Measurements from ENCODE around the gene WSCD2. TPM values are rescaled to one million over a fixed set of nuclear protein-coding genes. Genes with fewer than 3 reads are reported as not detected.

The WSCD2 gene
- total RNA-seq, 1 donor from 2014 or later, result 0.73 TPM

DNA sequence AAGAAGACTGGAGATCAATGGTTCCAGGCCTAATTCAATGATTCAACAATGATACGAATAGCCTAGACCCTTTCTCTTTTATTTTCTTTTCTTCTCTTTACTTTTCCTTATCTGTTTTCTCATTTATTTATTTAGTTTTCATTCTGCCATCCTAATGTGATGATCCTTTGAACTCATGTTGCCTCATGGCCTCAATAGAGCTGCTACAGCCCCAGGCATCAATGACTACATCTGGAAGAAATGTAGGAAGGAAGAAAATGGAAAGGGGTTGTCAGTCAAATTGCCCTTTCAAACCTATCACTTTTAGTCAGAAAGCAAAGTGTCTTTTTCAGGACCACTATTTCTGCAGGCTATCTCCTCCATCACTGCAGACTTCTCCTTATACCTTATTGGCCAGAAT, 140.1 kb downstream of the WSCD2 start:
- no peak for ATAC-seq
- no peak for DNase-seq (ENCODE audit: missing footprints)
- intact Hi-C loops (cut with DNase I), result no loop called here

GRCh38 chr12:108270035-108270848, 141.2 kb downstream of the WSCD2 start:
- DNase-seq (ENCODE audit: missing footprints) (no peak), ATAC-seq (no peak)
- intact Hi-C loops (cut with DNase I), result no loop called here

GRCh38 chr12:108270849-108271143, 141.7 kb downstream of the WSCD2 start:
- intact Hi-C loops (cut with DNase I), result no loop called here
- ATAC-seq (no peak), DNase-seq (ENCODE audit: missing footprints) (no peak)

- DNase-seq (ENCODE audit: missing footprints) (no peak), ATAC-seq (no peak)
- intact Hi-C loops (cut with DNase I), result no loop called here
These were observed 143.1 kb downstream of the WSCD2 start for GRCh38 chr12:108271951-108272872.

DNA sequence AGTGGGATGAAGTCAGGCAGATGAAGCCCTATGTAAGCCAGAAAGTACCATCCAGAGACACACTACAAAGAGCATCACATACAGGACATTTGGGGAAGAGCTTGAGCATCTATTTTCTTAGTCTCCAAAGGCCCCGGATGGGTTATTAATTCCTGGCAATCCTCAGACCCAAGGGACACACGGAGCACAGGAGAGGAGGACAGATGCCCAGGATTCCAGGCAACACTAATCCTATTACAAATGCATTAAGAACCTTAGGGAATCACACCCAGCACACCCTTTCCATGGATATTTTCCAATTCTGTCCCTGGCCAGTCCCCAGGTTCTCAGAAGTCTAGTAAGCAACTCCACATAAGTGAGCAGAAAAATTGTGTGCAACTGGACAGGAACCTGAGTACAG, 144.1 kb downstream of the WSCD2 start:
- intact Hi-C loops (cut with DNase I), result no loop called here
- DNase-seq (ENCODE audit: missing footprints) (no peak), ATAC-seq (peak; percentile 50)

GRCh38 chr12:108277613-108278012, 148.5 kb downstream of the WSCD2 start:
- DNase-seq (ENCODE audit: missing footprints) (no peak), ATAC-seq (no peak)

GRCh38 chr12:108282160-108282559, 153.1 kb downstream of the WSCD2 start:
- DNase-seq (ENCODE audit: missing footprints) (no peak), ATAC-seq (no peak)
- intact Hi-C loops (cut with DNase I), result no loop called here

More at GRCh38 chr12:108277613-108278012, 148.5 kb downstream of the WSCD2 start:
- intact Hi-C loops (cut with DNase I), result no loop called here

DNA sequence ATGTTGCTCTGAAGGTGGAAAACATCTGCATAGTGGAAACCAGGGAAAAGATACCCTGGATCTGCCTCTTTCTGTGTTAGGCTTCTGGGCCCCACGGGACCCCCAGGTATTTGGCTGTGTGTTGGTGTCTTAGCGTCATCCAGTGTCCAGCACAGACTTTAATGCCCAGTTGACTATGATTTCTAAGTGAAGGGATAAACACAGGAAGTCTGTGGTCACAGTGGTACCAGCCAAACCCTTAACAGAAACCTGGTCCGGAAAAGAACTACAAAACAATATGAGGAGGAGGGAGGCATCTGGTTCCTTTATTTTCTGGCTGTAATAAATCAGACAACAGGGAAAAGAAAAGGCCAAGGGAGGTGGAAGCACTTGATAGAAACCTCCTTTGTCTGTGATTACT, 153.6 kb downstream of the WSCD2 start:
- ATAC-seq (no peak), DNase-seq (ENCODE audit: missing footprints) (no peak)
- intact Hi-C loops (cut with DNase I), result no loop called here

- DNase-seq (ENCODE audit: missing footprints), result no peak
- intact Hi-C loops (cut with DNase I), result no loop called here
- no peak for ATAC-seq
These were observed 155.1 kb downstream of the WSCD2 start for GRCh38 chr12:108284163-108284562.

DNA sequence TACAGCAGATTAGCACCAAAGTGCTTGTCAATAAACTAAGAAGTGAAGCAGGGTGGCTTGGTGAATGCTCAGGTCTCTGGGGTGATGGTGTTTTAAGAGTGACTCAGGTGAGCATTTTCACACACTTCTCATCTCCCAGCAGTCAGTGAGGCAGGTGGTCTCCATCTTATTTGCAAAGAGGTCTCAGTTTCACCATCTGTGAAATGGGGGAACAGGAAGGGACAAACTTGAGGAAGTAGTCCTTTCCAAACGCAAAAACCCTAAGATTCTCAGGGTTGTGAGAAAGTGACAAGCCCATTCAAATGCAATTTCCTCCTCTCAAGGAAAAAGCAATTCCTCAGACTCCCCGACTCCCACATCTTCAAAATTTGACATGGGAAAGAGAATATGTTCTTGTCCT, 155.9 kb downstream of the WSCD2 start:
- intact Hi-C loops (cut with DNase I), result no loop called here

DNA sequence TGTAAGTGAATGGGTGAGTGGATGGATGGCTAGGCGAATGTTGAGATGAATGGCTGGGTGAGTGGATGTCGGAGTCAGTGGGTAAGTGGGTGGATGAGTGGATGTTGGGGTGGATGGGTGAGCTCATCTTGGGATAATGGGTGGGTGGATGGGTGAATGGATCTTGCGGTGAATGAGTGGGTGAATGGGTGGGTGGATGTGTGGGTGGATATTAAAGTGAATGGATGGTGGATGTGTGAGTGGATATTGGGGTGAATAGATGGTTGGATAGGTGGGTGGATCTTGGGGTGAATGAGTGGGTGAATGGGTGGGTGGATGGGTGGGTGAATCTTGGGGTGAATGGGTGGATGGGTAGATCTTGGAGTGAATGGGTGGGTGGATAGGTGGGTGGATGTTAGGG, 158.1 kb downstream of the WSCD2 start:
- DNase-seq (ENCODE audit: missing footprints) (no peak), ATAC-seq (no peak)
- intact Hi-C loops (cut with DNase I), result no loop called here

More for the DNA sequence above, 155.9 kb downstream of the WSCD2 start:
- no peak for ATAC-seq
- no peak for DNase-seq (ENCODE audit: missing footprints)

GRCh38 chr12:108289350-108290161, 160.5 kb downstream of the WSCD2 start:
- intact Hi-C loops (cut with DNase I), result no loop called here
- peak; percentile 85 for ATAC-seq
- peak; percentile 88 for DNase-seq (ENCODE audit: missing footprints)

DNA sequence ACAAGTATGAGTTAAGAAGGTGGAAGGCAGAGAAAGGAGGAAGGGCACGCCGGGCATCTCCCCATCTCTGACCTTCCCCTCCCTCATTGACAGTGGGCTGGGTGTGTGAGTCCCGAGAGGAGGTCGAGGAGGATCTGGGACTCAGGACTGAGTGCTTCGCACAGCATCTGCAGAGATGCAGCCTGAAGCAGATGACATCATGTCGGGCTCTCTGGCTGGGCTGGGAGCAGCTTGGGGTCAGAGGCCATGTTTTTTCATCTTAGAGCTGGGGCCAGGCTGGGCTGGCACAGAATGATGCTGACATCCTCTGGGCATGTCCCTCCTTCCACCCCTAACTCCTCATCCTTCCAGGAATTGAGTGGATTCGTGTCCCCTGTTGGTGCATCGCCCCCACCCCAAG, 166.6 kb downstream of the WSCD2 start:
- ATAC-seq (no peak), DNase-seq (ENCODE audit: missing footprints) (no peak)
- intact Hi-C loops (cut with DNase I), result no loop called here

DNA sequence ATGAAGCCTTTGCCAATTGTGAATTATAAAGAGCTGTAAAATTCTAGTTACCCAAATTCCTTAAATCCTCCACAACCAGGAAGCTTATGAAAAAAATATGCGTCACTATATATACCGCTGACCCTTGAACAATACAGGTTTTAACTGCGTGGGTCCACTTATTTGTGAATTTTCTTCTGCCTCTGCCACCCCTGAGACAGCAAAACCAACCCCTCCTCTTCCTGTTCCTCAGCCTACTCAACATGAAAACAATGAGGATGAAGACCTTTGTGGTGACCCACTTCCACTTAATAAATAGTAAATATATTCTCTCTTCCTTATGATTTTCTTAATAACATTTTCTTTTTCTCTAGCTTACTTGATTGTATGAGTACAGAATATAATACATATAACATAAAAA, 167.9 kb downstream of the WSCD2 start:
- intact Hi-C loops (cut with DNase I), result no loop called here
- no peak for ATAC-seq
- no peak for DNase-seq (ENCODE audit: missing footprints)

GRCh38 chr12:108297424-108297823, 168.3 kb downstream of the WSCD2 start:
- intact Hi-C loops (cut with DNase I), result no loop called here

GRCh38 chr12:108297895-108298760, 169.0 kb downstream of the WSCD2 start:
- no peak for ATAC-seq
- no peak for DNase-seq (ENCODE audit: missing footprints)
- intact Hi-C loops (cut with DNase I), result no loop called here

More at GRCh38 chr12:108297424-108297823, 168.3 kb downstream of the WSCD2 start:
- ATAC-seq, result no peak
- DNase-seq (ENCODE audit: missing footprints), result no peak

- no peak for ATAC-seq
- no peak for DNase-seq (ENCODE audit: missing footprints)
- intact Hi-C loops (cut with DNase I), result no loop called here
These were observed 169.7 kb downstream of the WSCD2 start for GRCh38 chr12:108298761-108299275.

DNA sequence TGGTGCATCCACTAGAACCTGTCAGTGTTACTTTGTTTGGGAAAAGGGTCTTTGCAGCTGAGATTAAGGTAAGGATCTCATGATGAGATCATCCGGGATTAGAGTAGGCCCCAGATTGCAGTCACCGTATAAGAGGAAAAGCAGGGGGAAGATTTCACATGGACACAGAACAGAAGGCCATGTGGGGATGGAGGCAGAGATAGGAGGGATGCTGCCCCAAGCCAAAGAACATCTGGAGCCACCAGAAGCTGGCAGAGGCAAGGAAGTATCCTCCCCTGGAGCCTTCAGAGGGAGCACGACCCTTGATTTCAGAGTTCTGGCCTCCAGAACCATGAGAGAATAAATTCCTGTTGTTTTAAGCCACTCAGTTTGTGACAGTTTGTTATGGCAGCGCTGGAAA, 170.4 kb downstream of the WSCD2 start:
- intact Hi-C loops (cut with DNase I), result no loop called here
- ATAC-seq (no peak), DNase-seq (ENCODE audit: missing footprints) (no peak)
